Left cardiac atrium (tissue), 4 donors: ENCODE measurements around the gene KRTAP13-2. TPM values are rescaled to one million over a fixed set of nuclear protein-coding genes. Genes with fewer than 3 reads are reported as not detected.

Source experiments
- ATAC-seq, 2 donors: fragments of 200-7000 bp; cut with Tn5 transposase; one replicate each; pipeline ENCODE4 v1.9.1; 2020; ENCODE audit warnings: mild to moderate bottlenecking in 2 of 2, moderate library complexity in 2 of 2
- DNase-seq: peaks from one replicate; pipeline ENCODE4 v3.0.0-alpha.2; 2020
- intact Hi-C, 2 donors: fragments of 100-400 bp; cut with DNase I; formaldehyde crosslinking; loops; one replicate each; pipeline versions ENCODE4 v1.14.1 to v1.15.1; 2022 to 2023
- long read RNA-seq: library from polyadenylated mRNA; unstranded; transcript quantifications from one replicate; pipeline ENCODE4 v2.0.0, GENCODE V29; 2021
- total RNA-seq, 2 donors: library from RNA; stranded (reverse); fragmentation: NEBNext Ultra II Directional; extraction: Animal tissue kit (Norgen Biotek cat#: 25700); gene quantifications; one replicate each; pipeline ENCODE4 v1.2.1, GENCODE V29; 2021
- donor health status: DM: no; HTN: yes; CAD: no.
- donor health status: DM: no; HTN: yes; CAD: no; lungs with severe emphysema.
- donor health status: DM: yes; HTN: yes; CAD: no.
- donor health status: Dilated cardiomyopathy.

The KRTAP13-2 gene
- total RNA-seq, result not detected
- long read RNA-seq, result 0 reads

GRCh38 chr21:30372139-30372770 is at the start of gene KRTAP13-2:
Gene KRTAP13-2, minus strand, starts transcription at chr21:30372271. Its CDS starts 58 bp downstream, at chr21:30372213.
- ATAC-seq, result no peak
- intact Hi-C loops, result no loop called here

GRCh38 chr21:30415993-30416392 is 43.9 kb upstream of the KRTAP13-2 start:
- intact Hi-C loops, result no loop called here
- DNase-seq (no peak), ATAC-seq (no peak)

More at GRCh38 chr21:30372139-30372770, at the start of gene KRTAP13-2:
- DNase-seq, result no peak

GRCh38 chr21:30408782-30409494 is 36.9 kb upstream of the KRTAP13-2 start:
- DNase-seq, result peak; percentile 26
- ATAC-seq, result peak; percentile 91
- intact Hi-C loops, result no loop called here

GRCh38 chr21:30395731-30396130 is 23.7 kb upstream of the KRTAP13-2 start, which contains the start of gene KRTAP13-1:
Gene KRTAP13-1, plus strand, starts transcription at chr21:30396031. Its CDS starts 56 bp downstream, at chr21:30396087.
- DNase-seq (no peak), ATAC-seq (no peak)
- intact Hi-C loops, result no loop called here

GRCh38 chr21:30391492-30392025 is 19.5 kb upstream of the KRTAP13-2 start:
- DNase-seq, result no peak
- peak; percentile 53 to 77 for ATAC-seq
- intact Hi-C loops, result no loop called here

- DNase-seq, result no peak
- intact Hi-C loops, result no loop called here
- ATAC-seq, result no peak
Measured at GRCh38 chr21:30382201-30382600, 10.1 kb upstream of the KRTAP13-2 start.

- ATAC-seq (no peak), DNase-seq (no peak)
- intact Hi-C loops, result no loop called here
Measured at GRCh38 chr21:30355906-30356305, 16.2 kb downstream of the KRTAP13-2 start.

- ATAC-seq (no peak), DNase-seq (no peak)
- intact Hi-C loops, result no loop called here
Measured at GRCh38 chr21:30354308-30355005, 17.6 kb downstream of the KRTAP13-2 start.

GRCh38 chr21:30351534-30351933 is 20.5 kb downstream of the KRTAP13-2 start:
- ATAC-seq (no peak), DNase-seq (no peak)
- intact Hi-C loops, result no loop called here

- intact Hi-C loops, result no loop called here
- ATAC-seq (peak; percentile 30 to 56), DNase-seq (no peak)
Measured at GRCh38 chr21:30349572-30349971, 22.5 kb downstream of the KRTAP13-2 start.

- intact Hi-C loops, result no loop called here
Measured at GRCh38 chr21:30348506-30348905, 23.6 kb downstream of the KRTAP13-2 start, which contains the start of gene KRTAP23-1. Gene KRTAP23-1, minus strand, starts transcription at chr21:30348606. Its CDS starts 0 bp downstream, at chr21:30348606.

GRCh38 chr21:30345014-30345413 is 27.1 kb downstream of the KRTAP13-2 start:
- intact Hi-C loops, result no loop called here
- ATAC-seq (no peak), DNase-seq (no peak)

More at GRCh38 chr21:30348506-30348905, 23.6 kb downstream of the KRTAP13-2 start, which contains the start of gene KRTAP23-1:
- DNase-seq (no peak), ATAC-seq (no peak)

- DNase-seq (peak; percentile 40), ATAC-seq (peak in 1 of 2 donors; percentile 47)
- intact Hi-C loops, result loop anchor here in 1 of 2 donors (5.0 kb wide), 2 partner anchors 391 to 746 kb away; no protein-coding TSS in a partner anchor
Measured at GRCh38 chr21:30340714-30341573, 31.1 kb downstream of the KRTAP13-2 start.

- intact Hi-C loops, result loop anchor here in 1 of 2 donors (5.0 kb wide), 1 partner anchor 94 kb away; the partner anchor contains the start of gene KRTAP13-4
- DNase-seq (no peak), ATAC-seq (no peak)
Measured at GRCh38 chr21:30338717-30339116, 33.4 kb downstream of the KRTAP13-2 start.

- no peak for DNase-seq
- intact Hi-C loops, result loop anchor here in 1 of 2 donors (5.0 kb wide), 1 partner anchor 95 kb away; the partner anchor contains the start of gene KRTAP13-4
- no peak for ATAC-seq
Measured at GRCh38 chr21:30337772-30338171, 34.3 kb downstream of the KRTAP13-2 start.

GRCh38 chr21:30337276-30337744 is 34.8 kb downstream of the KRTAP13-2 start, which contains the start of gene KRTAP27-1:
Gene KRTAP27-1, minus strand, starts transcription at chr21:30337694. Its CDS starts 26 bp downstream, at chr21:30337668.
- intact Hi-C loops, result loop anchor here in 1 of 2 donors (5.0 kb wide), 1 partner anchor 95 kb away; the partner anchor contains the start of gene KRTAP13-4
- DNase-seq, result no peak
- no peak for ATAC-seq

GRCh38 chr21:30336596-30336995 is 35.5 kb downstream of the KRTAP13-2 start:
- intact Hi-C loops, result loop anchor here in 1 of 2 donors (5.0 kb wide), 1 partner anchor 96 kb away; the partner anchor contains the start of gene KRTAP13-4
- ATAC-seq (peak in 1 of 2 donors; percentile 31), DNase-seq (no peak)

- ATAC-seq (no peak), DNase-seq (no peak)
- intact Hi-C loops, result no loop called here
Measured at GRCh38 chr21:30333736-30334135, 38.3 kb downstream of the KRTAP13-2 start.
